Measurements from ENCODE around the gene DDX51.

DNA sequence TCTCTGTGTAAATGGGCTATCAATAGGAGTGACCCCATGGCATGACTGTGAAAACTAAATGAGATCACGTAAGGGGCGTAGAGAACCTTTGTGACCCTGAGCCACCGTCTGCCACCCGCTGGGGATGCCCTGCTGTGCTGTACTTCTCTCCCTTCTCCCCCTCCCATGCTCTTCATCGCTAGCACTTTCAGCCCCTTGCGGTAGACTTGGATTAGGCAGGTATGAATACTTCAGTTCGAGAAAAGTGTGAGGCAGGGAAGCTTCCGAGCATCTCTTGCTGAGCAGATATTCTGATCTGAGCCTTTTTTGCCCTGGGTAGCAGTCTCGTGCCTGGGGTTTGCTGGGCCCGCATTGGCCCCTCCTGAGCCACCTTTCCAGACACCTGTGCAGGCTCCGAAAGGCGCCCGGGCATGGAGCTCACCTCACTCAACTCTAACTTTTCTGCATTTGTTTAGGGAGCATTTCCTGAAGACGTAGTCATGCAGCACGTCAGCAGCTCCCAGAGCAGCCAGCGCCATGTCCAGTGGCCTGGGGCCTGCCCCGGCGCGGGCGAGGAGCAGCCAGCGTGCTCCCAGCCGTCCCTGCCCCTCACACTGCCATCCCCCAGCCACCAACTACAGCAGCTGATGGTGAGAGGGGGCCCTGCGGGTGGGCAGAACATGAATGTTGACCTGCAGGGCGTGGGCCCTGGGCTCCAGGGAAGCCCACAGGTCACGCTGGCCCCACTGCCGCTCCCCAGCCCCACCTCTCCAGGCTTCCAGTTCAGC lies 40.4 kb downstream of the DDX51 start:
- TF ChIP-seq, protein P1, sequence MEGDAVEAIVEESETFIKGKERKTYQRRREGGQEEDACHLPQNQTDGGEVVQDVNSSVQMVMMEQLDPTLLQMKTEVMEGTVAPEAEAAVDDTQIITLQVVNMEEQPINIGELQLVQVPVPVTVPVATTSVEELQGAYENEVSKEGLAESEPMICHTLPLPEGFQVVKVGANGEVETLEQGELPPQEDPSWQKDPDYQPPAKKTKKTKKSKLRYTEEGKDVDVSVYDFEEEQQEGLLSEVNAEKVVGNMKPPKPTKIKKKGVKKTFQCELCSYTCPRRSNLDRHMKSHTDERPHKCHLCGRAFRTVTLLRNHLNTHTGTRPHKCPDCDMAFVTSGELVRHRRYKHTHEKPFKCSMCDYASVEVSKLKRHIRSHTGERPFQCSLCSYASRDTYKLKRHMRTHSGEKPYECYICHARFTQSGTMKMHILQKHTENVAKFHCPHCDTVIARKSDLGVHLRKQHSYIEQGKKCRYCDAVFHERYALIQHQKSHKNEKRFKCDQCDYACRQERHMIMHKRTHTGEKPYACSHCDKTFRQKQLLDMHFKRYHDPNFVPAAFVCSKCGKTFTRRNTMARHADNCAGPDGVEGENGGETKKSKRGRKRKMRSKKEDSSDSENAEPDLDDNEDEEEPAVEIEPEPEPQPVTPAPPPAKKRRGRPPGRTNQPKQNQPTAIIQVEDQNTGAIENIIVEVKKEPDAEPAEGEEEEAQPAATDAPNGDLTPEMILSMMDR (conservative IDR thresholded peaks at IDR 0.05; ENCODE audit: low read depth in 2 of 2): no peak
- no peak for TF ChIP-seq STAT1 (IDR thresholded peaks at IDR 0.05; ENCODE audit: unreplicated experiment)

Data from GM23338 (cell line).